PC-9 (cell line): ENCODE results near the gene RNF125. TPM values are rescaled to one million over a fixed set of nuclear protein-coding genes. Genes with fewer than 3 reads are reported as not detected.
"Not testable (repeated sequence)": the region's sequence is repeated elsewhere in the genome, so short reads cannot be mapped to it uniquely, and the experiment has no call there.

Experiments
- BruUV-seq: library from RNA; stranded (reverse); fragments of 400-500 nt; replicated peaks from 2 replicates; lab custom pipeline; 2021; lab: Mats Ljungman, UMichigan
- CTCF ChIA-PET: fragments of 300-600 bp; sonication (Branson Sonifier 250); formaldehyde crosslinking; loops from one replicate; lab custom pipeline; 2022; ENCODE audit warnings: antibody characterized with exemption; lab: Charles Lee
- POLR2A ChIA-PET: fragments of 300-600 bp; sonication (Branson Sonifier 250); formaldehyde crosslinking; loops from one replicate; lab custom pipeline; 2022; ENCODE audit warnings: antibody characterized with exemption; ENCODE audit not compliant: unreplicated experiment; lab: Charles Lee
- DNase-seq, 2 experiments: peaks; one replicate each; pipeline versions ENCODE4 v3.0.0 to v3.0.0-alpha.2; 2015 to 2022; ENCODE audit warnings: mixed read lengths in 1 of 2
- H2AFZ ChIP-seq: fragments of 200-600 bp; sonication (generic); 2 replicates; pipeline ENCODE4 v1.8.1; 2017; ENCODE audit warnings: antibody characterized with exemption
- H3F3A ChIP-seq: fragments of 200-600 bp; sonication (generic); 2 replicates; pipeline ENCODE4 v1.8.1; 2017; ENCODE audit warnings: antibody characterized with exemption, mild to moderate bottlenecking, low read depth; ENCODE audit not compliant: insufficient read depth
- H3K27ac ChIP-seq: fragments of 200-600 bp; sonication (generic); 2 replicates; pipeline ENCODE4 v1.6.1; 2016; ENCODE audit warnings: mixed run types
- H3K27me3 ChIP-seq: fragments of 200-600 bp; sonication (generic); 2 replicates; pipeline ENCODE4 v1.6.1; 2016; ENCODE audit warnings: low read depth, mixed run types; ENCODE audit not compliant: insufficient read depth
- H3K36me3 ChIP-seq: fragments of 200-600 bp; sonication (generic); 2 replicates; pipeline ENCODE4 v1.6.1; 2016; ENCODE audit warnings: low read depth, mixed run types
- H3K4me1 ChIP-seq: fragments of 200-600 bp; sonication (generic); replicated peaks from 2 replicates; pipeline ENCODE4 v1.6.1; 2016; ENCODE audit warnings: mixed run types; ENCODE audit not compliant: insufficient read depth
- H3K4me2 ChIP-seq: fragments of 200-600 bp; sonication (generic); 2 replicates; pipeline ENCODE4 v1.6.1; 2017; ENCODE audit warnings: mixed run types
- H3K4me3 ChIP-seq: fragments of 200-600 bp; sonication (generic); 2 replicates; pipeline ENCODE4 v1.6.1; 2016; ENCODE audit warnings: mixed run types
- H3K79me2 ChIP-seq: fragments of 200-600 bp; sonication (generic); 2 replicates; pipeline ENCODE4 v1.6.1; 2017; ENCODE audit warnings: low read depth, mixed run types
- H3K9me2 ChIP-seq: fragments of 200-600 bp; sonication (generic); 2 replicates; pipeline ENCODE4 v1.8.1; 2017; ENCODE audit warnings: mild to moderate bottlenecking; ENCODE audit not compliant: insufficient read depth
- H3K9me3 ChIP-seq: fragments of 200-600 bp; sonication (generic); 2 replicates; pipeline ENCODE4 v1.8.1; 2016; ENCODE audit warnings: low read depth; ENCODE audit not compliant: insufficient read depth
- H4K20me1 ChIP-seq: fragments of 200-600 bp; sonication (generic); 2 replicates; pipeline ENCODE4 v1.8.1; 2017; ENCODE audit not compliant: insufficient read depth
- EZH2 ChIP-seq: fragments of 200-600 bp; sonication (generic); IDR thresholded peaks from 2 replicates; pipeline ENCODE4 v1.8.0; 2017; ENCODE audit warnings: antibody characterized with exemption, low read depth
- intact Hi-C: fragments of 100-400 bp; cut with micrococcal nuclease; formaldehyde crosslinking; loops from one replicate; pipeline ENCODE4 v1.10.0; 2022; ENCODE audit not compliant: unreplicated experiment
- total RNA-seq: library from RNA; stranded (reverse); gene quantifications from 2 replicates; pipeline ENCODE4 v1.2.3, GENCODE V29; 2021
- TF ChIP-seq, protein P1 (sequence below): fragments of 200-600 bp; sonication (generic); conservative IDR thresholded peaks from 2 replicates; pipeline ENCODE4 v1.6.1; 2017; ENCODE audit warnings: mixed run types, antibody characterized with exemption, mild to moderate bottlenecking, moderate library complexity

The RNF125 gene
- total RNA-seq, 1 experiment from 2014 or later = 0.15 TPM

DNA sequence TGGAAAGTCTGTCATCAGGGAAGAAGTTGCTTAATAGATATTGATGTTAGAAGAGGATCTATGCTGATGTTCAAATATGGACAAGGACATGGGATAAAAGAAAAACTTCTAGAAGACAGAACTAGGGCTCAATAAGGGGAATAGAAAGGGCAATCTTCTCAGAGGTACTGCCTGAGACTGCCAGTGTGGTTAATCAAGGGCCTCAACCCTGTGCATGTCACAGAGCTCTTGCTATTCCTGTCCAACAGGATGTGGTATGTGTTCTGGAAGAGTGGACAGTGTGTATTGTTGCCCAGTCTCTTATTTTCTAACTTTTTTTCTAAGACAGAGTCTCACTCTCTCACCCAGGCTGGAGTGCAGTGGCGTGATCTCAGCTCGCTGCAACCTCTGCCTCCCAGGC, 27.8 kb upstream of the RNF125 start:
- H4K20me1 ChIP-seq = no peaks in the 10 kb centered on the region
- no peak overlapping the region for H2AFZ ChIP-seq
- H3K9me2 ChIP-seq = no peaks in the 10 kb centered on the region
- H3F3A ChIP-seq = no peaks in the 10 kb centered on the region
- H3K9me3 ChIP-seq = no peaks in the 10 kb centered on the region
- intact Hi-C loops = no loop called here
- H3K27ac ChIP-seq = no peak overlapping the region
- H3K27me3 ChIP-seq = no peaks in the 10 kb centered on the region
- POLR2A ChIA-PET = no interaction called here
- H3K36me3 ChIP-seq = no peaks in the 10 kb centered on the region
- H3K4me3 ChIP-seq = no peak overlapping the region
- no peak for TF ChIP-seq EZH2
- TF ChIP-seq, protein P1, sequence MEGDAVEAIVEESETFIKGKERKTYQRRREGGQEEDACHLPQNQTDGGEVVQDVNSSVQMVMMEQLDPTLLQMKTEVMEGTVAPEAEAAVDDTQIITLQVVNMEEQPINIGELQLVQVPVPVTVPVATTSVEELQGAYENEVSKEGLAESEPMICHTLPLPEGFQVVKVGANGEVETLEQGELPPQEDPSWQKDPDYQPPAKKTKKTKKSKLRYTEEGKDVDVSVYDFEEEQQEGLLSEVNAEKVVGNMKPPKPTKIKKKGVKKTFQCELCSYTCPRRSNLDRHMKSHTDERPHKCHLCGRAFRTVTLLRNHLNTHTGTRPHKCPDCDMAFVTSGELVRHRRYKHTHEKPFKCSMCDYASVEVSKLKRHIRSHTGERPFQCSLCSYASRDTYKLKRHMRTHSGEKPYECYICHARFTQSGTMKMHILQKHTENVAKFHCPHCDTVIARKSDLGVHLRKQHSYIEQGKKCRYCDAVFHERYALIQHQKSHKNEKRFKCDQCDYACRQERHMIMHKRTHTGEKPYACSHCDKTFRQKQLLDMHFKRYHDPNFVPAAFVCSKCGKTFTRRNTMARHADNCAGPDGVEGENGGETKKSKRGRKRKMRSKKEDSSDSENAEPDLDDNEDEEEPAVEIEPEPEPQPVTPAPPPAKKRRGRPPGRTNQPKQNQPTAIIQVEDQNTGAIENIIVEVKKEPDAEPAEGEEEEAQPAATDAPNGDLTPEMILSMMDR = no peak
- no peak for DNase-seq
- no TSS peak for BruUV-seq
- no peak overlapping the region for H3K4me2 ChIP-seq
- H3K4me1 ChIP-seq = no peaks in the 10 kb centered on the region
- no peaks in the 10 kb centered on the region for H3K79me2 ChIP-seq
- CTCF ChIA-PET = no interaction called here

DNA sequence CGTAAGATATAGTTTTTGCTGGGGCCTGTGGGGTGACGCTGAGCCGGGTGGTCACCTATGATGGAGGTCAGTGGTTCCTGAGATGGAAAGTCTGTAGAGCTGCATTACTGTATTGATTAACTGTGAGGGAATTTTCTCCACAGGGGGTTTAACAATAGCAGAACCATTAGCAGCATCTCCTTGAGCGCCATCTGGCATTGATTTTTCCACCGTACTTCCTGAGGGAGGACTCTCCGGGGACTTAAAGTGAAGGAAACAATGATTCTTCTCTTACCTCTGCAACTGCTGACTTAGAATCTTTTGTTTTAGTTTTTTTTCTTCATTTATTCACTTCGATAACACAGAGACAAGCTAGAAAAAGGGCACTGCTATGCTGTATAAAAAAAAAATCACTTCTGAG, 22.6 kb upstream of the RNF125 start:
- no peaks in the 10 kb centered on the region for H4K20me1 ChIP-seq
- TF ChIP-seq, protein P1 = no peak
- no peak for TF ChIP-seq EZH2
- no peaks in the 10 kb centered on the region for H3K79me2 ChIP-seq
- H3K4me1 ChIP-seq = no peaks in the 10 kb centered on the region
- no peaks in the 10 kb centered on the region for H3K36me3 ChIP-seq
- no peaks in the 10 kb centered on the region for H3K9me2 ChIP-seq
- CTCF ChIA-PET = no interaction called here
- intact Hi-C loops = no loop called here
- no peak overlapping the region for H3K4me3 ChIP-seq
- DNase-seq = no peak
- H3K27me3 ChIP-seq = no peaks in the 10 kb centered on the region
- H3F3A ChIP-seq = no peaks in the 10 kb centered on the region
- no peaks in the 10 kb centered on the region for H3K9me3 ChIP-seq
- POLR2A ChIA-PET = no interaction called here
- H2AFZ ChIP-seq = no peak overlapping the region
- BruUV-seq = no TSS peak
- H3K4me2 ChIP-seq = no peak overlapping the region
- no peak overlapping the region for H3K27ac ChIP-seq

DNA sequence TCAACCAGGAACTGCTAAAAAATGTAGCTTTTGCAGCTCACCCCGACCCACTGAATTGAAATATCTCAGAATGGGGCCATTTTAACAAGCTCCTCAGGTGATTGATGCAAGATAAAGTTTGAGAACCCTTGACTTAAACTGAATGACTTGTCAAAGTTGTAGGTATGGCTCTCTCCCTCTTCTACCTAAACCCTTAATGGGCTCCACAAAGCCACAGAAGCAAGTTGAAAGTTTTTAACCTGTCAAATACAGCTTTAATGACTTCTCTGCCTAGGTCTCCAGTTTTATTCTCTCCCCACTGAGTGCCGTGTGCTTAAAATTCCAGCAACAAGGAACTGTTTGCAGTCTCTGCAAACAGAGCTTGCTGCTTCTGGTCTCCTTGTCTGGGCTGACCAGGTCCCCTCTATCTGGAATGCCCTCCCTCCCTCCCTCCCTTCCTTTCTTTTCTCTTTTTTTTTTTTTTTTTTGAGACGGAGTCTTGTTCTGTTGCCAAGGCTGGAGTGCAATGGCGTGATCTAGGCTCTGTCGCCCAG, 19.7 kb upstream of the RNF125 start:
- no peaks in the 10 kb centered on the region for H3F3A ChIP-seq
- H4K20me1 ChIP-seq = no peaks in the 10 kb centered on the region
- no peaks in the 10 kb centered on the region for H3K36me3 ChIP-seq
- H3K4me3 ChIP-seq = no peak overlapping the region
- H3K27ac ChIP-seq = no peak overlapping the region
- TF ChIP-seq, protein P1 = no peak
- TF ChIP-seq EZH2 = no peak
- ChIA-PET CTCF (no interaction called here), POLR2A (no interaction called here)
- no peak for DNase-seq
- no peak overlapping the region for H3K4me2 ChIP-seq
- intact Hi-C loops = no loop called here
- H3K27me3 ChIP-seq = no peaks in the 10 kb centered on the region; the same call in 1 of the 2 replicates
- H3K9me3 ChIP-seq = no peaks in the 10 kb centered on the region
- no peak overlapping the region for H2AFZ ChIP-seq
- no peaks in the 10 kb centered on the region for H3K9me2 ChIP-seq
- no TSS peak for BruUV-seq
- H3K79me2 ChIP-seq = no peaks in the 10 kb centered on the region
- no peaks in the 10 kb centered on the region for H3K4me1 ChIP-seq

DNA sequence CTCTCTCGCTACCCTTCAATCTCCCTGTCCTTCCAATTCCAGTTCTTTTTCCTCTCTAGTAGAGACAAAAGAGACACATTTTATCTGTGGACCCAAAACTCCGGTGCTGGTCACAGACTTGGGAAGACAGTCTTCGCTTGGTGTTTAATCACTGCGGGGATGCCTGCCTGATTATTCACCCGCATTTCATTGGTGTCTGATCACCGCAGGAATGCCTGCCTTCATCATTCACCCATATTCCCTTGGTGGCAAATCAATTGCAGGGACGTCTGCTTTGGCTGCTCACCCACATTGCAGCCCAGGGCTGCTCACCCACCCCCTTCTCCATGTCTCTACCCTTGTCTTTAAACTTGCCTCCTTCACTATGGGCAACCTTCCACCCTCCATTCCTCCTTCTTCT, 17.5 kb upstream of the RNF125 start:
- H3K27ac ChIP-seq, H3K9me2 ChIP-seq, H3K4me3 ChIP-seq, BruUV-seq, POLR2A ChIA-PET, H3F3A ChIP-seq, H3K4me1 ChIP-seq, H2AFZ ChIP-seq, DNase-seq, H3K79me2 ChIP-seq, H3K4me2 ChIP-seq, H3K9me3 ChIP-seq, H4K20me1 ChIP-seq, H3K27me3 ChIP-seq, H3K36me3 ChIP-seq, CTCF ChIA-PET, intact Hi-C loops: not testable (repeated sequence)

DNA sequence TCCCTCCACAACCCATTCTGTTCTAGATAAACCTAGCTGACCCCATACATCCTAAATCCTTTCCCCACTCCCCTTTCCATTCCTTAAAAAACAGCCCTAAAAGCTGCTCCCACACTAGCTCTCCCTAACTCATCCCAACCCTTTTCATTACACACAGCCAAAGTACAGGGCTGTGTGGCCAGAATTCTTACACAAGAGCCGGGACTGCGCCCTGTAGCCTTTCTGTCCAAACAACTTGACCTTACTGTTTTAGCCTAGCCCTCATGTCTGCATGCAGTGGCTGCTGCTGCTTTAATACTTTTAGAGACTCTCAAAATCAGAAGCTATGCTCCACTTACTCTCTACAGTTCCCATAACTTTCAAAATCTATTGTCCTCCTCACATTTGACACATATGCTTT, 14.8 kb upstream of the RNF125 start:
- DNase-seq, H3K4me2 ChIP-seq, CTCF ChIA-PET: not testable (repeated sequence)

More for the DNA sequence above, 14.8 kb upstream of the RNF125 start:
- H3K27ac ChIP-seq, H3K27me3 ChIP-seq, H3K36me3 ChIP-seq, H3K9me2 ChIP-seq, POLR2A ChIA-PET, H4K20me1 ChIP-seq, H3K79me2 ChIP-seq, H3K9me3 ChIP-seq, H3K4me1 ChIP-seq, H3K4me3 ChIP-seq, H3F3A ChIP-seq, H2AFZ ChIP-seq, BruUV-seq, intact Hi-C loops: not testable (repeated sequence)
